Body of pancreas (tissue), 4 donors: ENCODE results near the gene CCDC112.

Experiments
- POLR2A ChIP-seq, 3 donors: fragments of 450-650 bp; IDR thresholded peaks; one replicate each; pipeline ENCODE4 v1.6.1; 2016; ENCODE audit warnings: antibody characterized with exemption in 3 of 3, mild to moderate bottlenecking in 2 of 3
- TF ChIP-seq, protein P1 (sequence below), 7 experiments: fragments of 450-650 bp in 4 of 7; fragments of 200-600 bp in 3 of 7; sonication (generic) in 3 of 7; IDR thresholded peaks; one replicate each; pipeline ENCODE4 v1.5.1; 2016 to 2019; ENCODE audit warnings: antibody characterized with exemption in 7 of 7

DNA sequence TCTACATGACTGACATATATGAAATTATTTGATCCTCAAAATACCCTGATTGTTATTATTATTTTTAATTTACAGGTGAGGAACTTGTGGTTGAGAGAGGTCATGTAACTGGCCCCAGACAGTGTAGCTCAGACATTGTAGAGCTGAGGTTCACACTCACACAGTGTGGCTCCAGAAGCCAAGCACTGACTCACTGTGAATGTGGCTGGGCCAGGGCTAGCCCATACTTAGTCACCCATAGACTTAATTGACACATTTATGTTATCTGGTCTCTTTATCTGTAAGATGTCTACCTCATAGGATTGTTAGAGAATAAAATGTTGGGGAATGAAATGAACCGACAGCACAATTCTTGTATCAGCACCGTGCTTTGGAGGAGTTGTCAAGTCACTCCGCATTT, 24.9 kb upstream of the CCDC112 start:
- TF ChIP-seq, protein P1, sequence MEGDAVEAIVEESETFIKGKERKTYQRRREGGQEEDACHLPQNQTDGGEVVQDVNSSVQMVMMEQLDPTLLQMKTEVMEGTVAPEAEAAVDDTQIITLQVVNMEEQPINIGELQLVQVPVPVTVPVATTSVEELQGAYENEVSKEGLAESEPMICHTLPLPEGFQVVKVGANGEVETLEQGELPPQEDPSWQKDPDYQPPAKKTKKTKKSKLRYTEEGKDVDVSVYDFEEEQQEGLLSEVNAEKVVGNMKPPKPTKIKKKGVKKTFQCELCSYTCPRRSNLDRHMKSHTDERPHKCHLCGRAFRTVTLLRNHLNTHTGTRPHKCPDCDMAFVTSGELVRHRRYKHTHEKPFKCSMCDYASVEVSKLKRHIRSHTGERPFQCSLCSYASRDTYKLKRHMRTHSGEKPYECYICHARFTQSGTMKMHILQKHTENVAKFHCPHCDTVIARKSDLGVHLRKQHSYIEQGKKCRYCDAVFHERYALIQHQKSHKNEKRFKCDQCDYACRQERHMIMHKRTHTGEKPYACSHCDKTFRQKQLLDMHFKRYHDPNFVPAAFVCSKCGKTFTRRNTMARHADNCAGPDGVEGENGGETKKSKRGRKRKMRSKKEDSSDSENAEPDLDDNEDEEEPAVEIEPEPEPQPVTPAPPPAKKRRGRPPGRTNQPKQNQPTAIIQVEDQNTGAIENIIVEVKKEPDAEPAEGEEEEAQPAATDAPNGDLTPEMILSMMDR (IDR thresholded peaks at IDR 0.05), result no peak
- no peak for TF ChIP-seq POLR2A (IDR thresholded peaks at IDR 0.05)
